Tongue (tissue), 2 donors: Measurements from ENCODE around the gene GMCL2. TPM values are rescaled to one million over a fixed set of nuclear protein-coding genes. Genes with fewer than 3 reads are reported as not detected.
A peak's percentile ranks its signal among the peaks of the same experiment; 100 is the strongest.
"Not testable (repeated sequence)": the region's sequence is repeated elsewhere in the genome, so short reads cannot be mapped to it uniquely, and the experiment has no call there.

Source experiments
- DNase-seq: peaks from one replicate; pipeline ENCODE4 v3.0.0-alpha.2; 2015
- total RNA-seq: library from RNA; depleted of rRNA; stranded (reverse); fragments of >200 nt; gene quantifications from one replicate; pipeline ENCODE4 v1.2.3, GENCODE V29; 2014

The GMCL2 gene, protein sequence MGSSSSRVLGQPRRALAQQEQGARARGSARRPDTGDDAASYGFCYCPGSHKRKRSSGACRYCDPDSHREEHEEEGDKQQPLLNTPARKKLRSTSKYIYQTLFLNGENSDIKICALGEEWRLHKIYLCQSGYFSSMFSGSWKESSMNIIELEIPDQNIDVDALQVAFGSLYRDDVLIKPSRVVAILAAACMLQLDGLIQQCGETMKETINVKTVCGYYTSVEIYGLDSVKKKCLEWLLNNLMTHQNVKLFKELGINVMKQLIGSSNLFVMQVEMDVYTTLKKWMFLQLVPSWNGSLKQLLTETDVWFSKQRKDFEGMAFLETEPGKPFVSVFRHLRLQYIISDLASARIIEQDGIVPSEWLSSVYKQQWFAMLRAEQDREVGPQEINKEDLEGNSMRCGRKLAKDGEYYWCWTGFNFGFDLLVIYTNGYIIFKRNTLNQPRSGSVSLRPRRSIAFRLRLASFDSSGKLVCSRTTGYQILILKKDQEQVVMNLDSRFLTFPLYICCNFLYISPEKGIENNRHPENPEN
- not detected for total RNA-seq

- no peak for DNase-seq
Measured at GRCh38 chr5:178187014-178187413, at the start of gene GMCL2. TSS of gene GMCL2 (minus strand) at chr5:178187371. CDS start at chr5:178187299, 72 bp downstream.

- DNase-seq: no peak
Measured at GRCh38 chr5:178236679-178237078, 49.5 kb upstream of the GMCL2 start.

- no peak for DNase-seq
Measured at GRCh38 chr5:178236126-178236525, 49.0 kb upstream of the GMCL2 start.

DNA sequence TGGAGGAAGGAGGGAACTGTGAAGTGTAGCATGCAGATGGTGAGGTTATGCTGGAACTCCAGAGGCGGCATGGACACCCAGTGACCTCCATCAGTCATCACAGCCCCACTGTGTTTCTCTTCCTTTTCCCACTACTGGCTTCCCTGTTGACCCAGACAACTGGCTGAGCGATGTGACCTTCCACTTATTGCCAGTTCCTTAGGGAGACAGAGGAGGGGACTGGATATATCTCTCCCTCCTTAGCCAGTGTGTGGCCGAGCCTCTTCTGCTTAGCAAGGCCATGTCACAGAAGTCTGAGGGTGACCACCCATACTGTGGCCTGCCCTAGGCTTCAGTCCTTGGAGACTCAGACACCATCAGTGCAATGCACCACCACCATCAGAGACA, 48.4 kb upstream of the GMCL2 start:
- no peak for DNase-seq

GRCh38 chr5:178234750-178235587, 47.8 kb upstream of the GMCL2 start:
- peak; percentile 86 for DNase-seq

DNA sequence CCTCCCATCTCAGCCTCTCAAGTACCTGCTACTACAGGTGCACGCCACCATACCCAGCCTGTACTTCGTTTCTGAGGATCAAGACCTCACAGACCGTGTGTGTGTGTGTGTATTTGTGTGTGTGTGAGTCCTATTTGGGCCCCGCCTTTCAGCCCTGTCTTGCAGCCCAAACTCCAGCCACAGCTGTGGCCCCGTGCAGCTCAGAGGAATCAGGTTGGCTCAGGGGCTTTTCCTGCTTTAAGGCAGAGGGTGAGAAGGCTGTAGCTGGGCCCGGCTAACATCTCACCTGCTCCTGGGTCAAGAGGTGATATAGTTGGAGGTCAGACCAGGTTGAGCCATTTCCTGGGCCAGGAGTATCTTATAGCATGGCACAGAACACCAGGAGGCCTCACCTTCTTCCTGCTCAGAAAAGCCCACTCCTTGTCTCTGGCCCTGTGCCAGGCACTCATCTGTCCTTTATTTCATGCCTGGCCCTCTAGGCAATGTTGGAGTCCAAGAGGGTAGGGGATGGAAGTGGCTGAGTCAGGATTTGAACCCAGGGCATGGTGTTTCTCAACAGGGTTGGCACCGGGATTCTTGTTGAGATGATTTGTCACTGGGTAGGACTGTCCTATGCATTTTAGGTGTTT, 47.1 kb upstream of the GMCL2 start:
- no peak for DNase-seq

GRCh38 chr5:178232920-178233429, 45.8 kb upstream of the GMCL2 start:
- DNase-seq: no peak

- DNase-seq: peak; percentile 87
Measured at GRCh38 chr5:178232124-178232919, 45.2 kb upstream of the GMCL2 start, which contains the start of gene PHYKPL. TSS of gene PHYKPL (minus strand) at chr5:178232802. CDS start at chr5:178232550, 252 bp downstream.

GRCh38 chr5:178231539-178232123, 44.5 kb upstream of the GMCL2 start:
- no peak for DNase-seq

- no peak for DNase-seq
Measured at GRCh38 chr5:178230879-178231538, 43.8 kb upstream of the GMCL2 start.

GRCh38 chr5:178229861-178230260, 42.7 kb upstream of the GMCL2 start:
- DNase-seq: no peak

DNA sequence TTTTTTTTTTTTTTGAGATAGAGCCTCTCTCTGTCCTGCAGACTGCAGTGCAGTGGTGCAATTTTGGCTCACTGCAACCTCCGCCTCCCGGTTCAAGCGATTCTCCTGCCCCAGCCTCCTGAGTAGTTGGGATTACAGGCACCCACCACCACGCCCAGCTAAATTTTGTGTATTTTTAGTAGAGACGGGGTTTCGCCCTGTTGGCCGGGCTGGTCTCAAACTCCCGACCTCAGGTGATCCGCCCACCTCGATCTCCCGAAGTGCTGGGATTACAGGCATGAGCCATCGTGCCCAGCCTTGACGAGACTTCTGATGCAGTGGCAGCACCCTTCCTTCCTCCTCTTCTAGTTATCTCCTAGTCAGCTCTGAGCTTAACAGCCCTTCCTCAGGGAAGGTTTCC, 41.9 kb upstream of the GMCL2 start:
- DNase-seq: not testable (repeated sequence)

DNA sequence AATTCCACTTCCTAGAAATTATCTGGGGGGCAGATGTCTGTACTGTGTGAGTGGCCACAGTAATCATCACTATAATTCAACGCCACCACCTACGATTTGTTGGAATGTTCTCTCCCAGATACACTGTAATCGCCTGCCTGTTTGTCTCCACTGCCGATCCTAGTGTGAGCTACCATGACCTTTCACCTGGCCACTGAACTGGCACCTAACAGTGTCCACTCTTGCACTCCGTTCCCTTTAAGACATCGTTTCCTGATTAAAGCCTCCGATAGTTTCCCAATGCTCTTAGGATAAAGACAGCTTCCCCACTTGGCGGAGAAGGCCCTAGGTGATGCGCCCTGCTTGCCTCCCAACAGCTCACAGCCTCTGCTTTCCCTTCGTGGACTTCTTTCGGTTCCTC, 41.4 kb upstream of the GMCL2 start:
- no peak for DNase-seq

DNA sequence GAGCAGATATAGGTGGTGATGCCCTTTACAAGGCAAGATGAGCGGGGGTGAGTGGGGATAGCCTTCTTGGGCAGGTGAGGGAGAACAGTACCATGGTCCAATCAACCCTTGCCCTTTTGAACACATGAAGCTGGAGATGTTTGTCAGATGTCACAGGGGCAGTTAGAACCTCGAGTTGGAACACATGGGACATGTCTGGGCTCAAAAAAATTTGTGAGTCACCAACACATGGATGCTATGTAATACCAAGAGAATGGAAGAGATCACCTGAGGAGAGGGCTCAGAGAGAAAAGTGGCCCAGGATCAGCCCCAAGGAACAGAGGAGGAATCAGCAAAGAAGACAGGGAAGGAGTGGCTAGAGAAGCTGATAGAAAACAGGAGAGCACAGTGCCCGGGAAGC, 40.8 kb upstream of the GMCL2 start:
- DNase-seq: no peak

GRCh38 chr5:178227138-178227659, 40.0 kb upstream of the GMCL2 start:
- no peak for DNase-seq

- no peak for DNase-seq
Measured at GRCh38 chr5:178225174-178225573, 38.0 kb upstream of the GMCL2 start.

GRCh38 chr5:178224403-178224802, 37.2 kb upstream of the GMCL2 start:
- no peak for DNase-seq

- no peak for DNase-seq
Measured at GRCh38 chr5:178223828-178224335, 36.7 kb upstream of the GMCL2 start.

DNA sequence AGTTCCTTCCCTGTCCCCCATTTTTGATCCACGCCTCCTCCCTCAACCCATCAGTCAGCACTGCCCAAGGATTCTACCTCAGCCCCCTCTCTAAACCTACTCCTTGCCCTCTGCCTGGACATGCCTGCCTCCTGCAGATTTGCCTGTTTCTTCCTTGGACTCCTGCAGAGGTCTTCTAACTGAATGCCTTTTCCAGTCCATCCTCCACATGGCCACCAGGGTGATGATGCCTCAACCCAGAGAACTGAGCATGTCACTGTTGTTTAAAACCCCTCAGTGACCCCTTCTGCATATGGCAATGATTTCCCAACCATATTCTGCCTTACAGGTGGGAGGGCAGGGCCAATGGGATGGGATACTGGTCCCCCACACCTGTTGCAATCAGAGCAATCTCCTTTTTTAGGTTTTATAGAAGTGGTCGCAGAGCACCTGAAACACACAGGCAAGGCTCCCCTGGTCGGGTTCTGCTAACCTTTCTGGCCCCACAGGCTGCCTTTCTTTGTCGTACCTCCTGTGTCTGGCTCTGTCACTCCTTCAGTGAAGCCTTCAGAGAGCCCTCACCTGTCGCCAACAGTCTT, 36.1 kb upstream of the GMCL2 start:
- no peak for DNase-seq

GRCh38 chr5:178222292-178222691, 35.1 kb upstream of the GMCL2 start:
- no peak for DNase-seq
